GM18951 (cell line): ENCODE data around the gene TSPAN31.
"Not testable (repeated sequence)": the region's sequence is repeated elsewhere in the genome, so short reads cannot be mapped to it uniquely, and the experiment has no call there.

ENCODE experiments used
- POLR2A ChIP-seq: IDR thresholded peaks from 4 replicates; pipeline ENCODE4 v1.6.1; 2011; ENCODE audit warnings: mild to moderate bottlenecking; ENCODE audit not compliant: insufficient read length, insufficient read depth; ENCODE audit errors: extremely low read depth
- in situ Hi-C: fragments of 300-500 bp; cut with MboI; formaldehyde crosslinking; loops from one replicate; pipeline ENCODE4 v1.12.0; 2022; ENCODE audit warnings: low sequenced_read_pairs, mixed read lengths, inconsistent platforms; ENCODE audit not compliant: unreplicated experiment

The TSPAN31 gene

DNA sequence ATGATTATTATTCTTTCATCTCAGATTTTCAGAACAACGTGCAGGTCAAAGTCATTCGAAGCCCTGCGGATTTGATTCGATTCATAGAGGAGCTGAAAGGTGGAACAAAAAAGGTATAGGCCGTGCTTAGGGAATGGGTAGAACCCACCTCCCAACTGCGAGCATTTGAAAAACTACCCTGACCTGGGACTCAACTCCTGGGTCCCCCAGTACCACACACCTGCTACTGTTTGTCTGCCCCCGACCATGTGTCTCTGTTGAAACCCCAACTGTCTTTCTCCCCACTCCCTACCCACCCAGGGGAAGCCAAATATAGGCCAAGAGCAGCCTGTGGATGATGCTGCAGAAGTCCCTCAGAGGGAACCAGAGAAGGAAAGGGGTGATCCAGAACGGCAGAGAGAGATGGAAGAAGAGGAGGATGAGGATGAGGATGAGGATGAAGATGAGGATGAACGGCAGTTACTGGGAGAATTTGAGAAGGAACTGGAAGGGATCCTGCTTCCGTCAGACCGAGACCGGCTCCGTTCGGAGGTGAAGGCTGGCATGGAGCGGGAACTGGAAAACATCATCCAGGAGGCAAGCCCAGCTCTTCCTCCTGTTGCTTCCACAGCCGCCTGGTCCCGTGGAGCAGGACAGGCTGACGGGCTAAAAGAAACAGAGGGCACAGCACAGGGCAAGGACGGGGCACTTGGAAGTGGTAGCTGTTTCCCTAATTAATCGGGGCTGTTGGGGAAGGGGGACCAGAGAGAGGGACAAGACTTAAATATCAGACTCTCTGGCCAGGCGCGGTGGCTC, 26.8 kb upstream of the TSPAN31 start:
- in situ Hi-C loops, result no loop called here
- TF ChIP-seq POLR2A, result no peak

DNA sequence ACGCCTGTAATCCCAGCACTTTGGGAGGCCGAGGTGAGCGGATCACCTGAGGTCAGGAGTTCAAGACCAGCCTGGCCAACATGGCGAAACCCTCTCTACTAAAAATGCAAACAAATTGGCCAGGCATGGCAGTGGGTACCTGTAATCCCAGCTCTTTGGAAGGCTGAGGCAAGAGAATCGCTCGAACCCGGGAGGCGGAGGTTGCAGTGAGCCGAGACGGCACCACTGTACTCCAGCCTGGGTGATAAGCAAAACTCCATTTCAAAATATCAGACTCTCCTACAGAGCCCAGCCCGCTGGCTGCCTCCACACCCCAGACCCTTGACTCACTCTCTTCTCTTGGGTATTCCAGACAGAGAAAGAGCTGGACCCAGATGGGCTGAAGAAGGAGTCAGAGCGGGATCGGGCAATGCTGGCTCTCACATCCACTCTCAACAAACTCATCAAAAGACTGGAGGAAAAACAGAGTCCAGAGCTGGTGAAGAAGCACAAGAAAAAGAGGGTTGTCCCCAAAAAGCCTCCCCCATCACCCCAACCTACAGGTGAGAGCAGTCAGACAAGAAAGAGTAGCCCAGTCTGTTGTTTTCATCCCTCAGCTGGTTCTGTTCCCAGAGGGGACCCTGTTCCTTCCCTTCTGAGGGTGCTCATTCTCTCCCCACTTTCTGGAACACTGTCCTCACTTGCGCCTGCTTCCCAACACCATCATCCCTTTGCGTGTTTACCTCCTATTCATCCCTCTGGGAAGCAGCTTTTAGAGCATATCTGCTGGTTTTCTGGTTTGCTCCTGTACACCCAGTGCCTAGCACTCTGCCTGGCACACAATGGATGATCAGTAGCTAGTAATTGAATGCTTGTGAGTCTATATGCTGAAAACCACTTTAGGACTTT, 26.0 kb upstream of the TSPAN31 start:
- in situ Hi-C loops, result no loop called here
- no peak for TF ChIP-seq POLR2A

DNA sequence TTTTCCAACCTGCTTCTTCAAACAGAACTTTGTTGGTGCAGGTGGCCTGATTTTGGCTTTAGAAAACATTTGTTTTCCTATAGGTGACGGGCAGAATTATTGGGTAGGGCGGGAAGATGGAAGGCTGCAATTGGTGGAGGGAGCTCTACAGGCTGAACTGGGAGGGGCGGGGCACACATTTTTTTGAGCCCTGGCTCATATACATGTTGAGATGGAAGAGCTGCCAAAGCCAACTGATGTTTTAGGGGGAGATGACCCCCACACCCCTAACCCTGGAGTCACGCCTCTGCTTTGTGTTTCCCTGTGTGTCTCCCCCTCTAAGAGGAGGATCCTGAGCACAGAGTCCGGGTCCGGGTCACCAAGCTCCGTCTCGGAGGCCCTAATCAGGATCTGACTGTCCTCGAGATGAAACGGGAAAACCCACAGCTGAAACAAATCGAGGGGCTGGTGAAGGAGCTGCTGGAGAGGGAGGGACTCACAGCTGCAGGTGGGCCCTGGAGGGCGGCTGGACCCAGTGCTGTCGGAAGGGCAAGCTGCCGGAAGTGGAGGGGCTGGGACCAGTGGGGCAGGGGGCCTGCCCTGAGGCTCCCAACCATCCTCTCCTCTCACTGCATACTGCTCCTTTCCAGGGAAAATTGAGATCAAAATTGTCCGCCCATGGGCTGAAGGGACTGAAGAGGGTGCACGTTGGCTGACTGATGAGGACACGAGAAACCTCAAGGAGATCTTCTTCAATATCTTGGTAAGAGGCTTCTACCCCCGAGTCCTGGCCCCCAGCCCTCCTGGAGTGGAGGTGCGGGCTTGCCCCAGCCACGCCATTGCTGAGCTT, 24.8 kb upstream of the TSPAN31 start:
- no peak for TF ChIP-seq POLR2A
- in situ Hi-C loops, result no loop called here

DNA sequence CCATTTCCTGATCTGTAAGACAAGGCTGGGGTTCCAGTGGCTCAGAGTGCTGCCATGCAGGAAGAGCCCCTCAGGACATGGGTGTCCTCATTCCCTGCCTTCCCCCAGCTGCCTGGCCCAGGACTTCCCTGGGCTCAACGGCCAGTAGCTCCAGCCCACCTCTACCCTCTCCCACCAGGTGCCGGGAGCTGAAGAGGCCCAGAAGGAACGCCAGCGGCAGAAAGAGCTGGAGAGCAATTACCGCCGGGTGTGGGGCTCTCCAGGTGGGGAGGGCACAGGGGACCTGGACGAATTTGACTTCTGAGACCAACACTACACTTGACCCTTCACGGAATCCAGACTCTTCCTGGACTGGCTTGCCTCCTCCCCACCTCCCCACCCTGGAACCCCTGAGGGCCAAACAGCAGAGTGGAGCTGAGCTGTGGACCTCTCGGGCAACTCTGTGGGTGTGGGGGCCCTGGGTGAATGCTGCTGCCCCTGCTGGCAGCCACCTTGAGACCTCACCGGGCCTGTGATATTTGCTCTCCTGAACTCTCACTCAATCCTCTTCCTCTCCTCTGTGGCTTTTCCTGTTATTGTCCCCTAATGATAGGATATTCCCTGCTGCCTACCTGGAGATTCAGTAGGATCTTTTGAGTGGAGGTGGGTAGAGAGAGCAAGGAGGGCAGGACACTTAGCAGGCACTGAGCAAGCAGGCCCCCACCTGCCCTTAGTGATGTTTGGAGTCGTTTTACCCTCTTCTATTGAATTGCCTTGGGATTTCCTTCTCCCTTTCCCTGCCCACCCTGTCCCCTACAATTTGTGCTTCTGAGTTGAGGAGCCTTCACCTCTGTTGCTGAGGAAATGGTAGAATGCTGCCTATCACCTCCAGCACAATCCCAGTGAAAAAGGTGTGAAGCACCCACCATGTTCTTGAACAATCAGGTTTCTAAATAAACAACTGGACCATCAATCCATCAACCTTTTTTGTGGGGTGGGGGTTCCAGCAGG, 23.9 kb upstream of the TSPAN31 start:
- no peak for TF ChIP-seq POLR2A
- in situ Hi-C loops, result no loop called here

DNA sequence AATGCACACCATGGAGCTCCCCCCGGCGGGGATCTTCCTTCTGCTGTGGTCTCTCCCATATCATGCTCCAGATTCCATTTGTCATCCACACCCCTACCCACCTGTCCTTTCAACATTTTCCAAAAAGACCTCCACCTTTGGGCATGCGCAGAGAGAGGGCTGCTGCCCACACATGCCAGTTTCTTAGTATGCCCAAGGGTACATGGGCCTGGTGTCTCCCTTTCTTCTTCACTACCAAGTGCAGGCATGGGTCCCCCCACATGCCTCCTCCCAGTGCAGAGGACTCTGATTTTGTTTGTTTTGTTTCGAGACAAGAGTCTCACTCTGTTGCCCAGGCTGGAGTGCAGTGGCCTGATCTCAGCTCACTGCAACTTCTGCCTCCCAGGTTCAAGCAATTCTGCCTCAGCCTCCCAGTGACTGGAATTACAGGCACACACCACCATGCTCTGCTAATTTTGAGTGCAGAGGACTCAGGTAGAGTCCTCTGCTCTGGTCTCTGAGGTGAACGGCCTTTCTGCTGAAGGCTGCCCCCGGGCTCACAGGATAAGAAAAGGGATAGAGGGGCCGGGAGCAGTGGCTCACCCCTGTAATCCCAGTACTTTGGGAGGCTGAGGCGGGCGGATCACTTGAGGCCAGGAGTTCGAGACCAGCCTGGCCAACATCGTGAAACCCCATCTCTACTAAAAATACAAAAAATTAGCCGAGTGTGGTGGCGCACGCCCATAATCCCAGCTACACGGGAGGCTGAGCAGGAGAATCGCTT, 22.8 kb upstream of the TSPAN31 start:
- in situ Hi-C loops, result not testable (repeated sequence)

DNA sequence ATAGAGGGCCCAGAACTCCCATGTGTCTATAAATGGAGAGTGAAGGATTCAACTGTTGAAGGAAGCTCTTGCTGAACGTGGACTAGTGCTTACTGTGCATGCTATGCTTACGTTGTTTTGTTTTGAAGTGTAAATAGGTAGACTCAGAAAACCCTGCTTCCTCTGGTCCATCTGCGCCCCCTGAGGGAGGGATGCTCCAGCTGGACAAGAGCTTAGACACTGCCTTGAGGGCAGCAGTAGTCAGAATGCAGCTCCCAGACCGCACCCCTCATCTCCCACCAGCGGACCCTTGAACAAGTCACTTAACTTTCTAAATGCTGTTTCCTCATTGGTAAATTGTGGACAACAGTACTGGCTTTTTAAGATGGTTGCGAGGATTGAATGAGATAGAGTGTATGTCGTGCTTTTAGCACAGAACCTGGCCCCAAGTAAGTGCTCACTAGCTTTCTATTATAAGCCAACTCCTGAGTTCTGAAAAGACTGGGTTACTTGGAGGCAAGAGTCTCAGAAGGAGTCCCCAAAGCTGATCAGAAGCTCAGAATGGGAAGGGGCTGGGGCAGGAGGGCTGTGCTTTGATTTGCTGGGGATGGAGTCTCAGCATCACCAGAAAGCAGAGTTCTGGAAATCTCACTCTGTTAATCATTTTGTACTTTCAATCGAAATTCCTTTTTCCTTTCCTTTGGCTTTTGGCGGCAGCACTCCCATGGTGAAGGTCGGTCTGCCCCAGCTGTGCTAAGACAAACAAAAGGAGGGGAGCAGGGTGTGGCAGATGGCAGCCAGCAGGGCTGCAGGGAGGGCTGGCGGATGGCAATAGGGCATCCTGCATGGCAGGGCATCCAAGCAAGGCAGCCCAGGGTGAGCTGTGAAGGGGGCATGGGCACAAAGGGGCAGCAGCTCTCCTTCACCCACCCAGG, 21.9 kb upstream of the TSPAN31 start:
- in situ Hi-C loops, result no loop called here
- peak; percentile 17 for TF ChIP-seq POLR2A

DNA sequence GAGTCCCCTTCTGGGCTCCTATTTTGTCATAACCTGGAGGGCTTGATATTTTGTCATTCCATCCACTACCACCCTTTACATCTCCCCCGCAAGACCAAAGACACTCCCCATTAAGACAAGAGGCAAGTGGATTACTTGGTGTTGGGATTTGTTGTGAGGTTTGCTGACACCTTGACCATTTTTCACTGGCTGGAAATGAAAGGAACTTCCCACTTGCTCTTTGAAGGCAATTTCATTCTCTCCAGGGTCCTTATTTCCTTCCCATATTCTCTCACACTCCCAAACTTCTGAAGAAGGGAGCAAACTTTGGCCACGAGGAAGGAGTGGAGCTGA, 21.2 kb upstream of the TSPAN31 start:
- in situ Hi-C loops, result no loop called here
- no peak for TF ChIP-seq POLR2A

DNA sequence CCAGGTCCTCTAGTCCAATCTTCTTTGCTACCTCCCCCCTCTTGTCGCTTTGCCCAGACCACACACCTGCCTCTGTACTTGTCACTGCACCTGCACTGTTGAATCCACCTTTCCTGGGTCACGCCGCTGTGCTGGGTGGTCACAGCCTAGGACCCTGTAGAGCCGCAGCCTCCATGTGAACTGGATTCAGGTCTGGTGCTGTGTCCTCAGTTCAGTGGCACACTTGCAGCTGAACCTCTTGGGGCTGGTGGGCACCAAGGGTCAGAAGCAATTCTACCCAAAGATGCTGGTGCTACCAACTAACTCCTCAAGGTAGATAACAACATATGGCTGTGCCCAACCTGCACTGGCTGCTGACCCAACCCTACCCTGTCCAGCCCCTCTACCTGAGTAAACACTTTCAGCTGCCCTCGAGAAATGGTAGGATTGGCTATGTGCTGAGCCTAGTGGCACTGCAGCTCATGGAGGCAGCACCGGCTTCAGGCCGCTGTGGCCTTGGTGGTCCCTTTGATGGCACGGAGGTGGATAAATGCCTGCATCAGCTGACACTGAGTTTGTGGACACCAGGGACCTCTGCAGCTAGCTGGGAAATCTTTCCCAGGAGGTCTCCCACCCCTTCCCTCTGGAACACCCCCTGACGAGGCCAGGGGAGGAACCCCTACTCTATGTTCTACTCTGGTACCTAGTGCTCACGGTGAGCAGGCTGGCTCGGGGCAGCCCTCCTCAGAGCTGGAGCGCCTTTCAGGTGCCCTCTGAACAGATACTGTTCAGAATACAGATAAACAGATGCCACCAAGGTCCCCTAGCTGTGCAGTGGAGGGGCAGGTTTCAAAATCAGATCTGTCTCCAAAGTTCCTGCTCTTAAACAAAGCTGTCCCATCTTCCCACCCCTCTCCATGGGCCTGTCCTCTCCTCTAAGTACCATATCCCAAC, 20.6 kb upstream of the TSPAN31 start:
- peak; percentile 18 for TF ChIP-seq POLR2A
- in situ Hi-C loops, result no loop called here

DNA sequence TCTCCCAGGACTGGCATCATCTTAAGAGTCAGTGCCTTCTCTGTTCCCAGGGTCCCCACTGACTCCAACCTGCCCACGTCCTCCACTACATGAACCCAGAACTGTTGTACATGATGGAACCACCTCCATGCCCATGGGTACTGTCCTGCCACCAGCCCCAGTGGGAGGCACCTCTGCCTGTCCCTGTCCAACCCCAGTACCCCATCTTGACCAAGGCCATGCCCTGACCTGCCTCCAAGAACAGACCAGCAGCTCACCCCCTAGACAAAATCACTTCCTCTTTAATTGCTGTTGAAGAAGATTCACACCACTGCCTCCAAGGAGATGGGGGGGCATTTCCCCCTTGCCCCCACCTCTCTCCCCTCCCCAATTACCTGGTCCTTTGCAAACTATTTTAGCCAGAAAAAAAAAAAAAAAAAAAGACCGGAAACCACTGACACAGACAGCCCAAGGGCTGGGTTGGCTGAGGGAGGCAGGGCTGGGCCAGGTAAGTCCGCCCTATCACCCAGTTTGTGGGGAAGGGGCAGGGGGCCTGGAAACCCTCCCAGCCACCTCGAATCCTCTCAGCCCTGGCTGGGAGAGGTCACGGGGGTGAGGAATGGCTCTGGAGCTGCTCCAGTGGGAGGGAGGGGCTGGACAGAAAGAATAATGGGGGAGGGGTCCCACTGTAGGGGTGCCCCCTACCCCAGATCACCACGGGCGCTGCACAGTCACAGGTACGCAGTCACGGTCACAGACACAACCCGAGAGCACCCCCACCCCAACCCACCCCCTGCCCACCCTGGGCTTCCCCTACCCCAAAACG, 19.7 kb upstream of the TSPAN31 start:
- in situ Hi-C loops, result no loop called here

More for the DNA sequence above, 19.7 kb upstream of the TSPAN31 start:
- TF ChIP-seq POLR2A, result peak; percentile 6
